ACC112 (cell line): ENCODE data around the gene TNFRSF21.
"Not testable (repeated sequence)": the region's sequence is repeated elsewhere in the genome, so short reads cannot be mapped to it uniquely, and the experiment has no call there.

Source experiments
- H2AFZ ChIP-seq: fragments of 200-600 bp; sonication (generic); one replicate; pipeline ENCODE4 v1.6.0; 2017; ENCODE audit warnings: antibody characterized with exemption, low read length; ENCODE audit not compliant: unreplicated experiment
- H3K27ac ChIP-seq: fragments of 200-600 bp; sonication (generic); 2 replicates; pipeline ENCODE4 v1.5.1; 2014; ENCODE audit warnings: low read depth, mild to moderate bottlenecking, antibody characterized with exemption, low read length, moderate library complexity
- H3K27me3 ChIP-seq: fragments of 200-600 bp; sonication (generic); 2 replicates; pipeline ENCODE4 v1.6.1; 2014; ENCODE audit warnings: mild to moderate bottlenecking, antibody characterized with exemption, low read length, moderate library complexity, mixed read lengths; ENCODE audit not compliant: insufficient read depth
- H3K36me3 ChIP-seq: fragments of 200-600 bp; sonication (generic); 2 replicates; pipeline ENCODE4 v1.6.1; 2016; ENCODE audit warnings: mild to moderate bottlenecking, antibody characterized with exemption, low read length, moderate library complexity, mixed read lengths; ENCODE audit not compliant: insufficient read depth
- H3K4me1 ChIP-seq: fragments of 200-600 bp; sonication (generic); one replicate; pipeline ENCODE4 v1.6.1; 2016; ENCODE audit warnings: low read length, mixed read lengths; ENCODE audit not compliant: insufficient read depth, unreplicated experiment, control insufficient read depth
- H3K4me3 ChIP-seq: fragments of 200-600 bp; sonication (generic); 2 replicates; pipeline ENCODE4 v1.5.1; 2014; ENCODE audit warnings: mild to moderate bottlenecking, low read depth, low read length
- H3K79me2 ChIP-seq: fragments of 200-600 bp; sonication (generic); one replicate; pipeline ENCODE4 v1.6.0; 2016; ENCODE audit warnings: low read length; ENCODE audit not compliant: control insufficient read depth, unreplicated experiment, insufficient read depth

TNFRSF21 gene

DNA sequence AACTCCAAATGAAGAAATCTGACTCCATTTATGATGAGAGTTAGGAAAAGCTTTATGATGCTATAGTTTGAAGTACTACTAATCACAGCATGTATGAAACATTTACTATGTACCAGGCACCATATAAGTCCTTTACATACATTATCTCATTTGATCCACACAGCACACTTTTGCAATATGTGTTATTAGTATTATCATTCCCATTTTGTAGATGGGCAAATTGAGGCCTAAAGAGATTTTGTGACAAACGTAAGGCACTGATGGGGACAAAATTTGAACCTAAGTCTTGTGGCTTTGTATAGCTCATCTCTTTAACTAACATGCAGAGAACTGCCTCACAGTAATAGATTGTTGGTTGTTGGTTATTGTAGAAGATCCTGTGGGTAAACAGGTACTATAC is 14.2 kb upstream of the TNFRSF21 start:
- Histone ChIP-seq H3K79me2 (no peaks in the 10 kb centered on the region), H3K27me3 (peaks cover 26% of the 10 kb centered on the region), H3K4me3 (no peak overlapping the region), H3K4me1 (no peaks in the 10 kb centered on the region), H2AFZ (no peak overlapping the region), H3K27ac (no peak overlapping the region), H3K36me3 (no peaks in the 10 kb centered on the region)

DNA sequence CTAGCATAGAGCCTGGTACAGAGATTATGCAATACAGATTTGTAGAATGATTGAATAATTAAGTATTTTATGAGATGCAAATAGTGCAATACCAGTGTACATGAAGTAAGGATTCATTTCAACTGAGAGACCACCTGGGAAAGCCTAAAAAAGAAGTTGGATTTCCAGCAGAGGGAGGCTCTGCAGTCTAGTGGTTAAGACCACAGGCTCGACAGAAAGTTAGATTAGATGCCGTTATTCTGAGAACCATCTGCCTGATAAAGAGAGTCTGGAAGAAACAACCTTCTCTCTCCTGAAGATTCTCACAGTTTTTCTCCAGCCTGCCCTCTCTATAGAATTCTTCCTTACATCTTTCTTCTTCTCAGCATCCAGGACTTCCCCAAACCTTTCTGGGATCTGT is 13.6 kb upstream of the TNFRSF21 start:
- Histone ChIP-seq H3K36me3 (no peaks in the 10 kb centered on the region), H3K27ac (no peak overlapping the region), H3K4me3 (no peak overlapping the region), H3K79me2 (no peaks in the 10 kb centered on the region), H2AFZ (no peak overlapping the region), H3K27me3 (peaks cover 32% of the 10 kb centered on the region), H3K4me1 (no peaks in the 10 kb centered on the region)

DNA sequence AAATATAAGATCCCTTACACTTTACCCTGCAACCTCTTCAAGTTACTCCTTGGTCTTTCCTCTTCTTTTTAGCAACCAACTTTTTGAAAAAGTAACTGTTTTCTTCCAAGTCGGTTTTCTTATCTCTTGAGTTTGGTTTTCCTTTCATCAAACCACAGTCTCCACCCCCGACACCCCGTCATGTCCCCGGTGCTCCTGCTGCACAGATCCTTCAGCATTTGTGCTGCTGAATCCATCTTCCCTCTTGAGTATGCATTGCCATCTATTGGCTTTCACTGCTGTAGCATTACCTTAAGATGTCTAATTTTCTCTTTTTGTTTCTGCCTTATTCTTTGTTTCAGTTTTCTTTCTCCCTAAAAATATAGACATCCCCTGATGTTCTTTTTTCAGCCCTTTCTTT is 11.9 kb upstream of the TNFRSF21 start:
- Histone ChIP-seq H3K27ac (no peak overlapping the region), H3K27me3 (peaks cover 35% of the 10 kb centered on the region), H3K79me2 (no peaks in the 10 kb centered on the region), H3K4me3 (no peak overlapping the region), H2AFZ (no peak overlapping the region), H3K4me1 (no peaks in the 10 kb centered on the region), H3K36me3 (no peaks in the 10 kb centered on the region)

DNA sequence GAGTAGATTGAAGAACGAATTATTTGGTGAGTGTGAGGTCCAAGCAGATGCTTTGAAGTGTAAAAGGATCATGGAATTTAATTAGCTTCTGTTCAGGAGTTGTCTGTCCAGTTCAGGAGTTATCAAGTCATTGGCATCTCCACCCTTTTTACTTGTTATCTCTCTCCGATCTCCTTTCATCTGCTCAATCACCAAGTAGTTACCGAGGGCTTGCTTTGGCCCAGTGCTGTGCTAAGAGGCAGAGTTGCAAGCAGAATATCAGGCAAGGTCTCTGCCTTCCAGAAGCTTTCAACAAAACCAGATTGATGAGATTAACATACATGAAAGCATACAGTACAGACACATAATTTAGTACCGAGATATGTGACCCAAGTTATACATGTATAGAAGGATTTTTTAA is 10.2 kb upstream of the TNFRSF21 start:
- Histone ChIP-seq H2AFZ (no peak overlapping the region), H3K4me1 (no peaks in the 10 kb centered on the region), H3K79me2 (no peaks in the 10 kb centered on the region), H3K27me3 (peaks cover 31% of the 10 kb centered on the region), H3K4me3 (no peak overlapping the region), H3K27ac (no peak overlapping the region), H3K36me3 (no peaks in the 10 kb centered on the region)

DNA sequence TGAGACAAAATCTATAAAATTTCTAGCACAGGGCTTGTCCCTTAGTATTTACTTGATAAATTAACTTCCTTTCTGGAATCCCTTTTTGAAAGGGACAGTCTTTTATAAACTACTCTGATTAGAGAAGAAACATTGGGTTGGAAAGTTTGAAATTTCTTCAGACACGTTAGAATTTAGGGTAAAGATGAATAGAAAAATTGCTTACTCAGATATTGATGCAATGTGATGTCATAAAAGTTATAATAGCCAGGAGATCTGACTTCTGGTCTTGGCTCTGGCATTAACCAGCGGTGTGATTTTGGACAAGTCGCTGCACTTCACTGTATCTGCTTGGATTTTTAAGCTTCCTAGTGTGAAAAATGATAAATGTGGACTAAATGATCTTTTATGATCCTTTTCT is 9.7 kb upstream of the TNFRSF21 start:
- H3K4me3 ChIP-seq: no peak overlapping the region
- H3K27ac ChIP-seq: no peak overlapping the region
- no peaks in the 10 kb centered on the region for H3K4me1 ChIP-seq
- H2AFZ ChIP-seq: no peak overlapping the region
- H3K27me3 ChIP-seq: peaks cover 31% of the 10 kb centered on the region
- no peaks in the 10 kb centered on the region for H3K36me3 ChIP-seq
- H3K79me2 ChIP-seq: no peaks in the 10 kb centered on the region

DNA sequence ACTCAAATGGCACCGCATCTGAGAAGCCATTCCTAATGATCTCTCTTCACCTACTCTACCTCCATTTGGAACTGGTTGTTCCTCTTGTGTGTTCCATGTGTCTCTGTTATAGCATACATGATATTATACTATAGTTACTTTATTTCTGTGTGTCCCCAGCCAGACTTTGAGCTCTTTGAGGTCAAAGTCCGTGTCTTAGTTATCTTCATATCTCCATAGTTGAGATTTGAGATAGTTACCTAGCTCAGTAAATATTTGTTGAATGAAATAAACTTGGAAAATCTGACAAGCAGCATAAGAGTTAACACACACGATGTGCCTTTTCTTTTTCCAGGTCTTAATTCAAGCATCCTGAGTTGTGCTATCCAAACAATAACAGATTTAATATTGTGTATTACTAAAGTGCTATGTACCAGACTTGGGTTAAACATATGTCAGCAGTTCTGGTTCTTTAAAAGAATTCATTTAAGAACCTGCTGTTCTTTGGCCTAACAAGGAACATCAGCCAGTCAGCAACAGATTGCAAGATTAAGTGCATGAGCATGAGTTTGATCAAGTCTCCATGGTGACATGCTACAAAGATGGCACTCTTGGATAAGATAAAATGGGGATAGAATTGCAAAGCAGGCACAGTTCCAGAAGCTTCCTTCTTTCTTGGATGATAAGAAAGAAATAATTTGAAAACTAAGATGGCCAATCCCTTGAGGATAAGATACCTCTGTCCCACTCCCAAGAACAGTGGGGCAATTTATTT is 8.7 kb upstream of the TNFRSF21 start:
- Histone ChIP-seq H3K4me3 (no peak overlapping the region), H2AFZ (no peak overlapping the region), H3K27me3 (peaks cover 23% of the 10 kb centered on the region), H3K36me3 (no peaks in the 10 kb centered on the region), H3K4me1 (no peaks in the 10 kb centered on the region), H3K27ac (no peak overlapping the region), H3K79me2 (no peaks in the 10 kb centered on the region)

DNA sequence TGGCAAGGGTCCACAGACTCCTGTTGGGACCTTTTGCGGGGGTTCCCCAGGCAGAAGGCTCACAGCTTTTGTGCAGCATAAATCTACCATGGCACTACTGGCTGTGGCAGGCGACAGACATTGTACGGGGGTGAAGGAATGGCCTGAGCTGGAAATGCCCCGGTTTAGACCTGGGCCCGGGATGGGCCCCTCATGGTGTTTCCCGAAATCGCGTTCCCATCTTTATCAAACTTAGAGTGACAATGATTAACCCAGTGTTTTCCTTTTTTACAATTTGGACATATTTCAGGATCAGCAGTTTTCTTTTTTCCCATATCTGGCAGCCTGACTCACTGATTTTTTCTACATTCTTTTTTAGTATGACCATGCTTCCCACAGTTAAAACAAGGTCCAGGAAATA is 5.5 kb upstream of the TNFRSF21 start:
- H3K4me3 ChIP-seq, H3K36me3 ChIP-seq, H3K27ac ChIP-seq, H3K79me2 ChIP-seq, H2AFZ ChIP-seq, H3K4me1 ChIP-seq: not testable (repeated sequence)
- peaks cover 19% of the 10 kb centered on the region for H3K27me3 ChIP-seq

DNA sequence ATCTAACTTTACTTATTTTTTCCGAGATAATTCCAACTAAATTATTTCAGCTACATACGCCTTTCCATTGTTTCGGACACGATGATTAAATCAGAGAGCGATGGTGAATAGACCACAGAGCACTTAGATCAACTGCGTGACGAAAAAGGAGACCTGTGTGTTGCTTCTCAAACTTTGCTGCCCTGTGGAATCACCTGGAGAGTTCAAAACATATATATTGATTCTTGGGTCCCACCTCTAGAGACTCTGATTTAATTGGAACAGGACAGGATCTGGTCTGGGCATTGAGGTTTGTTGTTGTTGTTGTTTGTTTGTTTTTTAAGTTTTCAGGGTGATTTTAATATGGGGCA is 401 bp upstream of the TNFRSF21 start:
- Histone ChIP-seq H3K4me1 (peaks cover 22% of the 10 kb centered on the region), H3K36me3 (no peaks in the 10 kb centered on the region), H3K27me3 (no peaks in the 10 kb centered on the region)

DNA sequence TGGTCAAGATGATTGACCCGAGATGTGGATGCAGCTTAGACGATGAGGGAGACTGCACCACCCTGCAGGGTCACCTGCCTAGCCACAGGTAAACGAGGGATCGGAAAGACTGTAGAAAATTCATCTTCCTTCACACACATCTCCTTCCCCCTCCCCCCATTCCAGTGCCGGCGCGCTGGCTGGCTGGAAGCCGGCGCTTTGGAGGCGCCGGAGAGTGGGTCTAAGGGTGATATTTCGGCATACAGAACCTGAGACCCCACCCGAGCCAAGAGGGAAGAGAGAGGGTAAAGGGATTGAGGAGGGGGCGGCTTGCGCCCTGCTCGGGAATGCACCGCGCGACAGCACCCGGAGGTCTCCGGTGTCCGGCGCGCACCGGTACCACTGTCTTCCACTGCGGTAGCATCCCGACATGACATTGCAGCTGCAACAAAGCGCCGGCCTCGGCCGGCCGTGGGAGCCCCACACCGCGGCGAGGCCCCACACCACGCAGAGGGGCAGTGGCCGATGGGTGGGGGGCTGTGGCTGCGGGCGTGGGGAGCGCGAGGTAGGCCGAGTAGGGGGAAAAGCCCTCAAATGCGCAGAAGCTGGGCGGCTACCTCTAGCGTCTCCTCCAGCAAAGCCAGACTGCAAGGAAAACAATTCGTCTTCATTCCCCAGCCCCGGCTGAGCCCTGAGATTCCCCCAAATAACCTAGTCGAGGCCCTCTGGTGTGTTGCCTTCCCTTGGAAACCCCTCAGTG is 984 bp downstream of the TNFRSF21 start:
- peaks cover 47% of the 10 kb centered on the region for H3K79me2 ChIP-seq
- H3K27ac ChIP-seq: no peak overlapping the region
- peak overlapping the region; percentile 93 for H2AFZ ChIP-seq

More for the DNA sequence above, 401 bp upstream of the TNFRSF21 start:
- peak overlapping the region; percentile 33 for H2AFZ ChIP-seq
- H3K79me2 ChIP-seq: peaks cover 35% of the 10 kb centered on the region
- H3K27ac ChIP-seq: no peak overlapping the region
- H3K4me3 ChIP-seq: peak overlapping the region; percentile 96; the same call in 1 of the 2 replicates

DNA sequence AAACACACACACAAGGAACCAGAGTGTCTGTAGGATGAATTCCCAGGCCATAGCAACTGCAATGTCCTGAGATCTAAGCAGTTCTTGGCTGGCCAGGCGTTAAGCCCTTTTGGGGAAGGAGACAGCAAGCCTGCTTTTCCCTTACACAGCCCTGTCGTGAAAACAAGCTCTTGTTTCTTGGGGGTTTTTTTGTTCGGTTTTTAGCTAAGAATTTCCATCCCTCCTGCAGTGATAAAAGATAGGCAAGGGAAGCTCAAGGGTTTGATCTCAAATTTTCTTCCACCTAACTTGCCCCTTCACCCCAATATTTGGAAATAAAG is 1.5 kb downstream of the TNFRSF21 start:
- Histone ChIP-seq H3K79me2 (peaks cover 52% of the 10 kb centered on the region), H3K36me3 (no peaks in the 10 kb centered on the region), H3K27me3 (no peaks in the 10 kb centered on the region), H3K4me3 (peak overlapping the region; percentile 96), H3K27ac (no peak overlapping the region), H3K4me1 (peaks cover 22% of the 10 kb centered on the region), H2AFZ (peak overlapping the region; percentile 93)

More for the DNA sequence above, 984 bp downstream of the TNFRSF21 start:
- H3K36me3 ChIP-seq: no peaks in the 10 kb centered on the region
- no peaks in the 10 kb centered on the region for H3K27me3 ChIP-seq
- peaks cover 22% of the 10 kb centered on the region for H3K4me1 ChIP-seq
- peak overlapping the region; percentile 96 for H3K4me3 ChIP-seq
